ENCODE data around the gene SGCA. TPM values are rescaled to one million over a fixed set of nuclear protein-coding genes. Genes with fewer than 3 reads are reported as not detected.
A peak's percentile ranks its signal among the peaks of the same experiment; 100 is the strongest.

The SGCA gene
- total and polyA plus RNA-seq, 9 of the 15 experiments (the other 6 are each of a cell fraction or from before 2014, with no cell fraction given): not detected

DNA sequence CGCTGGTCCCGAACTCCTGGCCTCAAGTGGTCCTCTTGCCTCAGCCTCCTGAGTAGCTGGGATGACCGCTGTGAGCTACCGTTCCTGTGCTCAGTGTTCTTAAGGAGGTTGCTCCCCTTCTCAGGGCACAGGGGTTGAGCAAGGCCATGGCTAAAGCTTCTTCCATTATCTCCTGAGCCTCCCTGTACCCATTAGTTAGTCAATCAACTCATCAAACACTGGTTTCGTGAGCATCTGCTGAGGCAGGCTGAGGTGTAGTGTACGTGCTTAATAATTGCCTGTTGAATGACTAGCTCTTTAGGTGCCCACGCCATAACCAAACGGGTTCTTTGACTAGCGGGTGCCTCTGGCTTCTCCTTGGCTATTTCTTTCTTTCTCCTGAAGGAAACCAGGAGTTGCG, 11.7 kb downstream of the SGCA start:
- Histone ChIP-seq H3K79me2 (ENCODE audit: control insufficient read depth, insufficient read depth, low read length) (no peaks in the 10 kb centered on the region), H2AFZ (ENCODE audit: low read depth, low read length) (no peak overlapping the region), H3K27ac (ENCODE audit: extremely low read depth, low read depth, low read length) (no peak overlapping the region), H3K9me1 (ENCODE audit: control insufficient read depth, insufficient read depth, low read length) (no peaks in the 10 kb centered on the region), H3K4me3 (no peak overlapping the region), H3K9ac (ENCODE audit: insufficient read depth in 1 of 2, low read depth in 2 of 2, low read length in 2 of 2) (no peak overlapping the region), H3K9me3 (replicated peaks; ENCODE audit: control insufficient read depth, insufficient read depth, low read depth, low read length) (no peaks in the 10 kb centered on the region), H3K4me1 (replicated peaks in 1 of 2; ENCODE audit: control insufficient read depth in 2 of 2, insufficient read depth in 2 of 2, low read length in 2 of 2) (peaks cover 5 to 24% of the 10 kb centered on the region in 2 experiments; a peak in 3 of 5 replicates), H3K4me2 (ENCODE audit: insufficient read depth, low read length) (no peak overlapping the region), H4K20me1 (replicated peaks; ENCODE audit: control insufficient read depth, insufficient read depth, low read length) (no peaks in the 10 kb centered on the region; the same call in 1 of the 2 replicates), H3K36me3 (ENCODE audit: control insufficient read depth, insufficient read depth, low read length) (no peaks in the 10 kb centered on the region), H3K27me3 (ENCODE audit: control insufficient read depth in 2 of 2, insufficient read depth in 2 of 2, low read length in 2 of 2) (peaks cover 12 to 26% of the 10 kb centered on the region in 2 experiments; a peak in 4 of 5 replicates)
- CTCF ChIA-PET (ENCODE audit: low intra/inter-chr PET ratio): no interaction called here
- BruUV-seq (replicated peaks): no TSS peak
- ATAC-seq (no peak), DNase-seq (ENCODE audit: extremely low read depth in 1 of 4, low spot score in 3 of 4) (no peak), FAIRE-seq (no peak)
- intact Hi-C loops (cut with micrococcal nuclease) (no loop called here), in situ Hi-C loops (cut with MboI) (no loop called here)
- TF ChIP-seq POLR3A (IDR thresholded peaks at IDR 0.05; ENCODE audit: borderline replicate concordance, extremely low read depth, insufficient read depth, insufficient read length) (no peak), ZNF57 (CRISPR knock-in tag; IDR thresholded peaks at IDR 0.05) (no peak)
- POLR2A ChIA-PET: interaction anchor here (0.8 to 1.0 kb wide), 3 partner anchors 9 to 19 kb away, joined by 3 read pairs; no protein-coding TSS in a partner anchor
- WGBS (ENCODE audit: insufficient coverage, low coverage, missing lambda C conversion rate): 69% methylated on average over 8 of the region's 10 CpGs

- Histone ChIP-seq H3K9me3 (replicated peaks; ENCODE audit: control insufficient read depth, insufficient read depth, low read depth, low read length) (no peaks in the 10 kb centered on the region), H3K9ac (ENCODE audit: insufficient read depth in 1 of 2, low read depth in 2 of 2, low read length in 2 of 2) (peak overlapping the region in 1 of 2 experiments; percentile 74; a peak in 2 of 4 replicates), H3K27me3 (ENCODE audit: control insufficient read depth in 2 of 2, insufficient read depth in 2 of 2, low read length in 2 of 2) (peaks cover 15 to 33% of the 10 kb centered on the region in 2 experiments), H3K9me1 (ENCODE audit: control insufficient read depth, insufficient read depth, low read length) (no peaks in the 10 kb centered on the region), H4K20me1 (replicated peaks; ENCODE audit: control insufficient read depth, insufficient read depth, low read length) (no peaks in the 10 kb centered on the region; the same call in 1 of the 2 replicates), H2AFZ (ENCODE audit: low read depth, low read length) (peak overlapping the region; percentile 89), H3K4me1 (replicated peaks in 1 of 2; ENCODE audit: control insufficient read depth in 2 of 2, insufficient read depth in 2 of 2, low read length in 2 of 2) (peaks cover 5 to 25% of the 10 kb centered on the region in 2 experiments; a peak in 3 of 5 replicates), H3K79me2 (ENCODE audit: control insufficient read depth, insufficient read depth, low read length) (no peaks in the 10 kb centered on the region), H3K36me3 (ENCODE audit: control insufficient read depth, insufficient read depth, low read length) (no peaks in the 10 kb centered on the region), H3K27ac (ENCODE audit: extremely low read depth, low read depth, low read length) (no peak overlapping the region), H3K4me3 (no peak overlapping the region), H3K4me2 (ENCODE audit: insufficient read depth, low read length) (peak overlapping the region; percentile 58)
- in situ Hi-C loops (cut with MboI): no loop called here
- ATAC-seq (peak; percentile 96), DNase-seq (ENCODE audit: extremely low read depth in 1 of 4, low spot score in 3 of 4) (peak; percentile 71 to 76 (median 74)), FAIRE-seq (peak; percentile 83)
- BruUV-seq (replicated peaks): no TSS peak
- ChIA-PET CTCF (ENCODE audit: low intra/inter-chr PET ratio) (interaction anchor here (0.7 to 0.9 kb wide), 2 partner anchors 9 to 94 kb away, joined by 3 read pairs; no protein-coding TSS in a partner anchor), POLR2A (interaction anchor here (0.8 to 1.0 kb wide), 7 partner anchors 10 to 60 kb away, joined by 3 to 4 read pairs (median 3); no protein-coding TSS in a partner anchor)
- 14% methylated on average over 13 of the region's 22 CpGs for WGBS (ENCODE audit: insufficient coverage, low coverage, missing lambda C conversion rate)
- intact Hi-C loops (cut with micrococcal nuclease): no loop called here
- TF ChIP-seq ZFX (CRISPR knock-in tag; IDR thresholded peaks at IDR 0.05) (peak; percentile 53; the same call in 1 of the 2 replicates), HDAC2 (IDR thresholded peaks at IDR 0.05) (peak; percentile 47; the same call in 1 of the 2 replicates), TEAD1 (CRISPR knock-in tag; IDR thresholded peaks at IDR 0.05) (peak in 1 of 2 experiments; percentile 81; a peak in 1 of 4 replicates), MYC (IDR thresholded peaks at IDR 0.05; ENCODE audit: low read depth, low read length) (peak; percentile 74), MYC (CRISPR knock-in tag; IDR thresholded peaks at IDR 0.05; ENCODE audit: borderline replicate concordance, low read depth) (no peak), EP400 (IDR thresholded peaks at IDR 0.05) (peak; percentile 76), PHTF2 (CRISPR knock-in tag; IDR thresholded peaks at IDR 0.05) (no peak), MAX (CRISPR knock-in tag; IDR thresholded peaks at IDR 0.05) (peak; percentile 94), CTCFL (IDR thresholded peaks at IDR 0.05; ENCODE audit: borderline replicate concordance, insufficient read depth, low read depth, low read length, poor library complexity, severe bottlenecking) (peak; percentile 90)
Observed at GRCh38 chr17:50177983-50178834, 12.4 kb downstream of the SGCA start.
